ENCODE data around the gene RASSF6.

RASSF6 gene

DNA sequence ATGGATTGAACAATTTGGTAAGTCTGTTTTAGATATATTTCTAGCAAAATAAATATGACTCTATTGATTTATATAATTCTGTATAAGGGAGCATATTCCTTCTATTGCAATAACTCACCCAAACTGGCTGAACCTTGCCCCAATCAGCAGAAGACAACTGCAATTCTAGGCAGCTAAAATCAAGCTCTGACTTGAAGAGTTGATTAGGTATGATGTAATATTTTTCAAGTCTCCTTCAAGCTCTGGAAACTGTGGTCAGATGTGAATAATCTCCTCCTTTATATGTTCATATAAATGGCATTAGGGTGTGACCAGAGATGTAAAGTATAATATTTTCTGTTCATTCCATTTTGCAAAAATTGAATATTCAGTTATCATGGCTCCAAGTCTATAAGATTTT lies 8.2 kb downstream of the RASSF6 start:
- no peak for TF ChIP-seq ZFX (IDR thresholded peaks at IDR 0.05)
- TF ChIP-seq, protein P1, sequence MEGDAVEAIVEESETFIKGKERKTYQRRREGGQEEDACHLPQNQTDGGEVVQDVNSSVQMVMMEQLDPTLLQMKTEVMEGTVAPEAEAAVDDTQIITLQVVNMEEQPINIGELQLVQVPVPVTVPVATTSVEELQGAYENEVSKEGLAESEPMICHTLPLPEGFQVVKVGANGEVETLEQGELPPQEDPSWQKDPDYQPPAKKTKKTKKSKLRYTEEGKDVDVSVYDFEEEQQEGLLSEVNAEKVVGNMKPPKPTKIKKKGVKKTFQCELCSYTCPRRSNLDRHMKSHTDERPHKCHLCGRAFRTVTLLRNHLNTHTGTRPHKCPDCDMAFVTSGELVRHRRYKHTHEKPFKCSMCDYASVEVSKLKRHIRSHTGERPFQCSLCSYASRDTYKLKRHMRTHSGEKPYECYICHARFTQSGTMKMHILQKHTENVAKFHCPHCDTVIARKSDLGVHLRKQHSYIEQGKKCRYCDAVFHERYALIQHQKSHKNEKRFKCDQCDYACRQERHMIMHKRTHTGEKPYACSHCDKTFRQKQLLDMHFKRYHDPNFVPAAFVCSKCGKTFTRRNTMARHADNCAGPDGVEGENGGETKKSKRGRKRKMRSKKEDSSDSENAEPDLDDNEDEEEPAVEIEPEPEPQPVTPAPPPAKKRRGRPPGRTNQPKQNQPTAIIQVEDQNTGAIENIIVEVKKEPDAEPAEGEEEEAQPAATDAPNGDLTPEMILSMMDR (conservative IDR thresholded peaks at IDR 0.05), result no peak
- no peak overlapping the region for H3K27ac ChIP-seq

GRCh38 chr4:73609706-73610105 lies 10.5 kb downstream of the RASSF6 start:
- no peak overlapping the region for H3K27ac ChIP-seq
- no peak for TF ChIP-seq ZFX (IDR thresholded peaks at IDR 0.05)
- TF ChIP-seq, protein P1 (conservative IDR thresholded peaks at IDR 0.05), result no peak

GRCh38 chr4:73608689-73609594 lies 11.3 kb downstream of the RASSF6 start:
- H3K27ac ChIP-seq, result no peak overlapping the region
- no peak for TF ChIP-seq ZFX (IDR thresholded peaks at IDR 0.05)
- TF ChIP-seq, protein P1 (conservative IDR thresholded peaks at IDR 0.05), result no peak

DNA sequence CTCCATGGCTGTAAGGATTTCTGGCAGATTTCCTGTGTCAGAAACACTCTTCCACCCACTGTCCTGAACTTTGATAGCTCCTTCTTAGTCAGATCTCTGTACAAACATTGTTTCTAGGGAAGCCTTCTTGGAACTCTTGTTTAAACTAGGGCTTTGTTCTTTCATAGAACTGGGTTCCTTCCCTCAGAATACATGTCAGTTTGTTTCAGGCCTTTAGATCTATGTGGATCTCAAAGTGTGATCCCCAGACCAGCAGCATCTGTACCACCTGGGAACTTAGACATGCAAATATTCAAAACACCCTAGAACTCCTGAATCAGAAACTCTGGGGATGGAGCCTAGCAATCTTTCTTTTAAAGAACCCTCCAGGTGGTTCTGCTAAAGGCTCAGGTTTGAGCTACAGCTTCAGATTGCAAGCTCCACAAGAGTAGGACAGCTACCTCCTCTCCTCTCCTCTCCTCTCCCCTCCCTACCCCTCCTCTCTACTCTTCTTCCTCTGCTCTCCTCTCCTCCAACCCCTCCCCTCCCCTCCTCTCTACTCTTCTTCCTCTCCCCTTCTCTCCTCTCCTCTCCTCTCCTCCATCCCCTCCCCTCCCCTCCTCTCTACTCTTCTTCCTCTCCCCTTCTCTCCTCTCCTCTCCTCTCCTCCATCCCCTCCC lies 12.7 kb downstream of the RASSF6 start:
- TF ChIP-seq ZFX (IDR thresholded peaks at IDR 0.05), result no peak
- TF ChIP-seq, protein P1 (conservative IDR thresholded peaks at IDR 0.05), result no peak
- H3K27ac ChIP-seq, result no peak overlapping the region

GRCh38 chr4:73606465-73606974 lies 13.7 kb downstream of the RASSF6 start:
- no peak overlapping the region for H3K27ac ChIP-seq
- no peak for TF ChIP-seq ZFX (IDR thresholded peaks at IDR 0.05)
- TF ChIP-seq, protein P1 (conservative IDR thresholded peaks at IDR 0.05), result no peak

DNA sequence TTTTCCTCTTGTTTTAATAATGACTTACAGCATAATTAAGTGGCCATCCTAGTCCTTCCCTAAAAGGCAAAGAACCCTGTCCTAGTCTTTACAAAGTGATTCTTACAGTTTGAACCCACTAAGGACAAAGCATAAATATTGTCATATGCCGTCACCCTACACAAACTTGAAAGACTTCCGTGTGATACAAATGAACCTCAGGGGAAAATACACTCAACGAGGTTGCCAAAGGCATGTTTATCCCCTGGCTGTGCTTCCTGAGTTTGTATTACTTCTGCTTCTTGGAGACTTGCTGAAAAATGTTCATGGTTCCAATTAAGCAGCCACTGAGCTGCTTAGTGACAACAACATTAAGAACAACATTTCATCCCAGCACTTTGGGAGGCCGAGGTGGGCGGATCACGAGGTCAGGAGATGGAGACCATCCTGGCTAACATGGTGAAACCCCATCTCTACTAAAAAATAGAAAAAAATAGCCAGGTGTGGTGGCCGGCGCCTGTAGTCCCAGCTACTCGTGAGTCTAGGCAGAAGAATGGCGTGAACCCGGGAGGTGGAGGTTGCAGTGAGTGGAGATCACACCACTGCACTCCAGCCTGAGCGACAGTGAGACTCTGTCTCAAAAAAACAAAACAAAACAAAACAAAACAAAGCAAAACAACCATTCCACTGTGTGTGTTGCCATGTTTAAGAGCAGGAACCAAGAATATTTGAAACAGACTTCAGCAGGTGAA lies 16.2 kb downstream of the RASSF6 start:
- H3K27ac ChIP-seq, result no peak overlapping the region
- no peak for TF ChIP-seq ZFX (IDR thresholded peaks at IDR 0.05)
- TF ChIP-seq, protein P1 (conservative IDR thresholded peaks at IDR 0.05), result no peak
